Vagina (tissue), 2 donors: ENCODE measurements around the gene ITPR3. TPM values are rescaled to one million over a fixed set of nuclear protein-coding genes. Genes with fewer than 3 reads are reported as not detected.

Experiments used
- DNase-seq, 2 donors: peaks; one replicate each; pipeline ENCODE4 v3.0.0-alpha.2; 2017; ENCODE audit errors: extremely low spot score in 2 of 2
- H3K27ac ChIP-seq: fragments of 200-600 bp; sonication (generic); one replicate; pipeline ENCODE4 v1.5.1; 2019
- H3K27me3 ChIP-seq: fragments of 200-600 bp; sonication (generic); one replicate; pipeline ENCODE4 v1.5.1; 2019
- H3K36me3 ChIP-seq, 2 donors: fragments of 200-600 bp; sonication (generic); one replicate each; pipeline ENCODE4 v1.5.1; 2017 to 2019
- H3K4me1 ChIP-seq: fragments of 200-600 bp; sonication (generic); one replicate; pipeline ENCODE4 v1.5.1; 2019
- H3K4me3 ChIP-seq, 2 donors: fragments of 200-600 bp; sonication (generic); 1 replicate in 1 of 2; 2 replicates in 1 of 2; pipeline ENCODE4 v1.5.1; 2016 to 2019
- H3K9me3 ChIP-seq: fragments of 200-600 bp; sonication (generic); one replicate; pipeline ENCODE4 v1.5.1; 2019
- POLR2A ChIP-seq, 2 donors: fragments of 450-650 bp; IDR thresholded peaks; one replicate each; pipeline ENCODE4 v1.6.1; 2017; ENCODE audit warnings: antibody characterized with exemption in 2 of 2, mild to moderate bottlenecking in 2 of 2, moderate library complexity in 2 of 2
- POLR2AphosphoS5 ChIP-seq, 2 donors: sonication (generic); formaldehyde crosslinking; IDR thresholded peaks; one replicate each; pipeline ENCODE4 v1.9.0; 2017; ENCODE audit warnings: antibody characterized with exemption in 2 of 2, mild to moderate bottlenecking in 2 of 2, low read depth in 1 of 2; ENCODE audit not compliant: insufficient read depth in 1 of 2
- intact Hi-C: fragments of 100-400 bp; cut with DNase I; formaldehyde crosslinking; loops from one replicate; pipeline ENCODE4 v1.15.1; 2023
- total RNA-seq: library from RNA; depleted of rRNA; stranded (reverse); fragments of >200 nt; gene quantifications from one replicate; pipeline ENCODE4 v1.2.3, GENCODE V29; 2016
- TF ChIP-seq, protein P1 (sequence below), 3 experiments: fragments of 450-650 bp in 2 of 3; fragments of 200-600 bp in 1 of 3; sonication (generic) in 1 of 3; IDR thresholded peaks; one replicate each; pipeline ENCODE4 v1.5.1; 2017 to 2019; ENCODE audit warnings: antibody characterized with exemption in 3 of 3, mild to moderate bottlenecking in 2 of 3, moderate library complexity in 2 of 3

ITPR3 gene
- total RNA-seq, 1 donor from 2014 or later: 50.1 TPM

DNA sequence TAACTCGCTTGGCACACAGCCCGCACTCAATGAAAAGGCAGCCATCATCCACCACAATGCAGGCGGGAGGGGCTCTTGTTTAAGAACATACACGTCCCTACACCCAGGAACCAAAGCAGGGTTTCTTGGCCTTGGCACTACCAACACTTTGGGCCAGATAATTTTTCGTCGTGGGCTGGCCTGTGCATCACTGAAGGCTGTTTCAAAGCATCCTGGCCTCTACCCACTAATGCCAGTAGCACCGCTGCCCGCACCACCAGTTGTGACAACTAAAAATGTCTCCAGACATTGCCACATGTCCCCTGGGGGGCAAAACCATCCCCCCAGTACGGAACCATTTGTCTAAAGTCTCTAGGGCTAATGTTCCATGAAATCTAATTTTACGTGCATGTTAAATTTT is 77.4 kb downstream of the ITPR3 start:
- TF ChIP-seq POLR2AphosphoS5 (IDR thresholded peaks at IDR 0.05; ENCODE audit: insufficient read depth in 1 of 2, low read depth in 1 of 2): no peak
- no peak for TF ChIP-seq POLR2A (IDR thresholded peaks at IDR 0.05)
- TF ChIP-seq, protein P1, sequence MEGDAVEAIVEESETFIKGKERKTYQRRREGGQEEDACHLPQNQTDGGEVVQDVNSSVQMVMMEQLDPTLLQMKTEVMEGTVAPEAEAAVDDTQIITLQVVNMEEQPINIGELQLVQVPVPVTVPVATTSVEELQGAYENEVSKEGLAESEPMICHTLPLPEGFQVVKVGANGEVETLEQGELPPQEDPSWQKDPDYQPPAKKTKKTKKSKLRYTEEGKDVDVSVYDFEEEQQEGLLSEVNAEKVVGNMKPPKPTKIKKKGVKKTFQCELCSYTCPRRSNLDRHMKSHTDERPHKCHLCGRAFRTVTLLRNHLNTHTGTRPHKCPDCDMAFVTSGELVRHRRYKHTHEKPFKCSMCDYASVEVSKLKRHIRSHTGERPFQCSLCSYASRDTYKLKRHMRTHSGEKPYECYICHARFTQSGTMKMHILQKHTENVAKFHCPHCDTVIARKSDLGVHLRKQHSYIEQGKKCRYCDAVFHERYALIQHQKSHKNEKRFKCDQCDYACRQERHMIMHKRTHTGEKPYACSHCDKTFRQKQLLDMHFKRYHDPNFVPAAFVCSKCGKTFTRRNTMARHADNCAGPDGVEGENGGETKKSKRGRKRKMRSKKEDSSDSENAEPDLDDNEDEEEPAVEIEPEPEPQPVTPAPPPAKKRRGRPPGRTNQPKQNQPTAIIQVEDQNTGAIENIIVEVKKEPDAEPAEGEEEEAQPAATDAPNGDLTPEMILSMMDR (IDR thresholded peaks at IDR 0.05): no peak
- H3K36me3 ChIP-seq: peaks cover 0 to 5% of the 10 kb centered on the region in 2 donors
- H3K4me1 ChIP-seq: peaks cover 56% of the 10 kb centered on the region
- no peaks in the 10 kb centered on the region for H3K9me3 ChIP-seq
- intact Hi-C loops: no loop called here
- H3K27me3 ChIP-seq: no peaks in the 10 kb centered on the region
- no peak overlapping the region for H3K4me3 ChIP-seq
- peak overlapping the region; percentile 21 for H3K27ac ChIP-seq
- DNase-seq: no peak

DNA sequence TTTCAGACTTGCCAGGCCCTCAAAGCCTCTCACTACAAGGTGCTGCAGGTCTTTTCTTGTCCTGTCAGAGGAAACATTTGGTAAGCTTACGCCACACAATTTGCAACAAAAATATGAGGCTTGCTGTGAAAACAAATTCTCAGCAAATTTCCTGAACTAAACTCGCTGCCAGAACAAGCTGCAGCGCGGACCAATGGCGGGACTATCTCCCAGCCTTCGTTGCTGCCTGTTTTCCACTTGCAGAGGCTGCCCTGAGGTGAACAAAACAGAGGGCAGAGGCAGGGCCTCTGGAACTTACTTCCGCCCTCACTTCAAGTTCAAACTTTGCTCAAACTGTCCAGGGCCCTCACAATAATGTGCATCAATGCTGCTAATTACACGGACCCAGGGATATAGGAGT is 78.0 kb downstream of the ITPR3 start:
- no peaks in the 10 kb centered on the region for H3K36me3 ChIP-seq
- peak overlapping the region; percentile 34 for H3K27ac ChIP-seq
- no peaks in the 10 kb centered on the region for H3K9me3 ChIP-seq
- DNase-seq: no peak
- H3K4me3 ChIP-seq: no peak overlapping the region
- TF ChIP-seq, protein P1 (IDR thresholded peaks at IDR 0.05): no peak
- TF ChIP-seq POLR2A (IDR thresholded peaks at IDR 0.05) (no peak), POLR2AphosphoS5 (IDR thresholded peaks at IDR 0.05; ENCODE audit: insufficient read depth in 1 of 2, low read depth in 1 of 2) (no peak)
- intact Hi-C loops: no loop called here
- H3K27me3 ChIP-seq: no peaks in the 10 kb centered on the region
- peaks cover 49% of the 10 kb centered on the region for H3K4me1 ChIP-seq

DNA sequence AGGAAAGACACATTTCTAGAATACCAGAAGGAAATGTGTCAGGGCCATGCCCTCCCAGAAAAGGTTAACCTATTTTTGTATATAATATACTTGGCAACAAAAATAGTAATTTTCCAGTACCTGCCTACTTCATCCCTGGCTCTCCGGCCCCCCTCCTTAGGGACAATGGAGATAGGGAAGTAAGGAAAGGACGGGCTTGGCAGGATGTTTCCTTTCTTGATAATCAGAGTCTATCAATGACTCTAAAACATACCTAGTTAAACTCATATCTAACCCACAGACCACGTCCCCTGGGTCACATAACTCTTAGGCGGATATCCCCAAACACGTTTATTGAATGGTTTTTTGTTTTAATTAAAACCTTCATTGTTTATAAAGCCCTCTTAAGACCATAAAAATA is 78.6 kb downstream of the ITPR3 start:
- Histone ChIP-seq H3K4me3 (no peak overlapping the region), H3K27me3 (no peaks in the 10 kb centered on the region), H3K36me3 (no peaks in the 10 kb centered on the region), H3K27ac (peak overlapping the region; percentile 34), H3K4me1 (peaks cover 43% of the 10 kb centered on the region), H3K9me3 (no peaks in the 10 kb centered on the region)
- DNase-seq: no peak
- TF ChIP-seq POLR2AphosphoS5 (IDR thresholded peaks at IDR 0.05; ENCODE audit: insufficient read depth in 1 of 2, low read depth in 1 of 2) (no peak), POLR2A (IDR thresholded peaks at IDR 0.05) (no peak)
- TF ChIP-seq, protein P1 (IDR thresholded peaks at IDR 0.05): no peak
- intact Hi-C loops: loop anchor here (5.0 kb wide), 1 partner anchor 107 kb away; no protein-coding TSS in a partner anchor

DNA sequence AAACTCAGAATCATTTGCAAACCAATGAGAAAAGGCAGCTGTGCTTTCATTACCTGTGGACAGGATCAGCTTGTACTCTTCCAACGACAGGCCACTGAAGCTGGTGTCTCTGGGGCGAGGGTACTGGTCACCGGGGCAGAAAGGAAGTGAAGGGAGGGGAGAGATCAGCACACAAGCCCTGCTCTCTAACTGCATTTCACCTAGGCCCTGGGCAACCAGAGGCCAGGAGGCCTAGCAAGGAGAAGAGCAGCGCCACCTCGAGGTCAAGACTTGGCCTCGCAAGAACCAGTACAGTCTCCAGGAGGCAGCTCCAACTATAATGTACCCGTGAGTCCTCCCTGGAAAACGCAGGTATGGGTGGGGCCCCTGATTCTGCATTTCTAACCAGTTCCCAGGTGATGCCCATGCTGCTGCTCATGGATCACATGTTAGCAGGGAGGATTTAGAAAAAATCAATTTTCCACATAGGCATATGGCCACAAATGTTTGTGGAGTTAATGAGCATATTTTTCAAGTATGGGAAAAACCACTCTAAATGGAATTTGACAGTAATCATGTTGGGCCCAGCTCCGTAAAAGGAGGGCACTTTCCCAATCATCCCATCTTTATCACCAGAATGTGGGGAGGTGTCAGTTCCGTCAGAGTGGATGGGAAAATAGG is 79.4 kb downstream of the ITPR3 start:
- DNase-seq: no peak
- peak overlapping the region; percentile 34 for H3K27ac ChIP-seq
- TF ChIP-seq POLR2AphosphoS5 (IDR thresholded peaks at IDR 0.05; ENCODE audit: insufficient read depth in 1 of 2, low read depth in 1 of 2): peak in 1 of 2 donors; percentile 24
- TF ChIP-seq POLR2A (IDR thresholded peaks at IDR 0.05): no peak
- TF ChIP-seq, protein P1 (IDR thresholded peaks at IDR 0.05): peak; percentile 27 to 46 (median 36)
- intact Hi-C loops: loop anchor here (5.0 kb wide), 1 partner anchor 108 kb away; no protein-coding TSS in a partner anchor
- no peaks in the 10 kb centered on the region for H3K36me3 ChIP-seq
- no peak overlapping the region for H3K4me3 ChIP-seq
- no peaks in the 10 kb centered on the region for H3K9me3 ChIP-seq
- H3K27me3 ChIP-seq: no peaks in the 10 kb centered on the region
- peaks cover 36% of the 10 kb centered on the region for H3K4me1 ChIP-seq

DNA sequence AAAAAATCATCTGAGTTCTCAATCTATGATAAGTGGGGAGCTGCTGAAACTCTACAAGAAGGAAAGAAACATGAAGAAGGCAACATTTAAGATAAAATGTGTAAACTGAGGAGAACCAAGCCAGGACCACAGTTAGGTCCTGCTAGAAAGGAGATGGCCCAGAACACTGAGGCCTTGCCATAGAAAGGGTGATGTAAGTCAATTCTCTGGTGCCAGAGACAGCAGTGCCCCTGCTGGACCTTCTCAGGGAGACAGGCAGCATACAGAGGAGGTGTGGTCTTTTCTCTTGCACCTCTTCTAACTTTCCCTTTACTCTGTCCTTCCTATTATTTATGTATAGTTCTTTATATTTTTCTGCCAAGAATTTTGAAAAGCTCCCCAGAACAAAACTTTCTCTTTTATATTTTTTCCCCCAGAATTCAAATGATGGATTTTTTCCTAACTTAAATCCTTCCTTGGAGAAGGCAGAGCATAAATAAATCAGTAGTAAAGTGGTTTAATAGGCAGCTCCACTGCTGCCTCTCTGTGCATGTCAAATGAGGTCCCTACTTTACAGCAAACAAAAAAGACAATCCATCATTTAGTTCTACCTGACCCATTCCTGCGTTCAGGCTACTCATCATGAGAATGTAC is 81.3 kb downstream of the ITPR3 start:
- intact Hi-C loops: loop anchor here (5.0 kb wide), 1 partner anchor 110 kb away; no protein-coding TSS in a partner anchor
- Histone ChIP-seq H3K36me3 (no peaks in the 10 kb centered on the region), H3K27me3 (no peaks in the 10 kb centered on the region), H3K9me3 (no peaks in the 10 kb centered on the region), H3K27ac (no peak overlapping the region), H3K4me3 (no peak overlapping the region), H3K4me1 (peaks cover 16% of the 10 kb centered on the region)
- TF ChIP-seq, protein P1 (IDR thresholded peaks at IDR 0.05): peak in 1 of 3 experiments; percentile 55
- no peak for TF ChIP-seq POLR2A (IDR thresholded peaks at IDR 0.05)
- DNase-seq: no peak
